T-helper 1 cell treated with Interleukin-12 subunit alpha and Interleukin-12 subunit beta and Interleukin-4 antibody, amounts not matched to agents 30 μg/mL and 1 μg/mL, for 36 hours (primary cell): Measurements from ENCODE around the gene GNAI2.
"Not testable (repeated sequence)": the region's sequence is repeated elsewhere in the genome, so short reads cannot be mapped to it uniquely, and the experiment has no call there.

ENCODE experiments used
- H3K27ac Mint-ChIP-seq: one replicate; pipeline ENCODE4 v1.8.0; 2021; ENCODE audit warnings: mild to moderate bottlenecking, mixed read lengths
- H3K27me3 Mint-ChIP-seq: one replicate; pipeline ENCODE4 v1.8.0; 2021; ENCODE audit warnings: low read depth, mixed read lengths
- H3K36me3 Mint-ChIP-seq: one replicate; pipeline ENCODE4 v1.8.0; 2021; ENCODE audit warnings: low read depth, mixed read lengths
- H3K4me1 Mint-ChIP-seq: one replicate; pipeline ENCODE4 v1.8.0; 2021; ENCODE audit warnings: low read depth, mixed read lengths
- H3K4me3 Mint-ChIP-seq: one replicate; pipeline ENCODE4 v1.8.0; 2021; ENCODE audit warnings: mild to moderate bottlenecking, moderate library complexity, mixed read lengths
- H3K9me3 Mint-ChIP-seq: one replicate; pipeline ENCODE4 v1.8.0; 2021; ENCODE audit warnings: mixed read lengths

Gene GNAI2

GRCh38 chr3:50201573-50202315, 34.3 kb upstream of the GNAI2 start:
- H3K27me3 Mint-ChIP-seq: peaks cover 40% of the 10 kb centered on the region
- no peaks in the 10 kb centered on the region for H3K36me3 Mint-ChIP-seq
- H3K4me1 Mint-ChIP-seq: no peaks in the 10 kb centered on the region
- H3K27ac Mint-ChIP-seq: no peak overlapping the region
- no peaks in the 10 kb centered on the region for H3K9me3 Mint-ChIP-seq
- no peak overlapping the region for H3K4me3 Mint-ChIP-seq

DNA sequence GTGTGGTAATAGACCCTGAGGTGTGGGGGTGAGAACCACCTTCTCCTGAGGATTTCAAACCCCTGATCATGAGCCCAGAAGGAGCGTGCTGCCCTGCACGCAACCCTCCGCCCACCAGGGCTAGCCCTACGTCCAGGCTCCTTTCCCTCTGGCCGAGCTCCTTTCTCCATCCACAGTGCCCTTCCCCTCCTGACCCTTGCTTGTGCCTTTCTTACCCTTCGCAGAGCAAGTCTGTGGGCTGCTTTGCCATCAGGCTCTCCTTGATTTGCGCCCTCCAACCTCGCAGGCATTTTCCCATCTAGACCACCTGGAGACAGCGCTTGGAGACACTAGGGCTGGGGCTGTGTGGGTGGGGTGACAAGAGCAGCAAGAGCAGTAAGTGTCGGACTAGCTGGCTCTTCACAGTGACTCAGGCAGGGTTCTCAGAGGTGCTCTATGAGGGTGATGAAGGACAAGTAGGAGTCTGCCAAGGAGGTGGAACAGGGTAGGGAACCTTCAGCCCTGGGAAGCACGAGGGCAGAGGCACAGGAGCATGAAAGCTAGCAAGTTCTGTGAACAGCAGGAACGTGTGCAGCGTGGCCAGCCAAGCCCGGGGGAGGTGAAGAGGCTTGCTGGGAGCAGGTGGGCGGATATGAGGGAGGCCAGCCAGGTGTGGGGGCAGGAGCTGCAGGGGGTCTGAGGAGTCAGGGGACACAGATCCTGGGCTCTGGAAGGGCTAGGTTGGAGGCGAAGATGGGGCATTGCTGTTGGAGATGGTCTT, 33.5 kb upstream of the GNAI2 start:
- Mint-ChIP-seq H3K27ac (no peak overlapping the region), H3K4me1 (no peaks in the 10 kb centered on the region), H3K9me3 (no peaks in the 10 kb centered on the region), H3K4me3 (no peak overlapping the region), H3K27me3 (peaks cover 43% of the 10 kb centered on the region), H3K36me3 (no peaks in the 10 kb centered on the region)

GRCh38 chr3:50203113-50203808, 32.7 kb upstream of the GNAI2 start:
- H3K9me3 Mint-ChIP-seq: no peaks in the 10 kb centered on the region
- H3K4me1 Mint-ChIP-seq: no peaks in the 10 kb centered on the region
- H3K27me3 Mint-ChIP-seq: peaks cover 44% of the 10 kb centered on the region
- no peak overlapping the region for H3K27ac Mint-ChIP-seq
- no peaks in the 10 kb centered on the region for H3K36me3 Mint-ChIP-seq
- no peak overlapping the region for H3K4me3 Mint-ChIP-seq

DNA sequence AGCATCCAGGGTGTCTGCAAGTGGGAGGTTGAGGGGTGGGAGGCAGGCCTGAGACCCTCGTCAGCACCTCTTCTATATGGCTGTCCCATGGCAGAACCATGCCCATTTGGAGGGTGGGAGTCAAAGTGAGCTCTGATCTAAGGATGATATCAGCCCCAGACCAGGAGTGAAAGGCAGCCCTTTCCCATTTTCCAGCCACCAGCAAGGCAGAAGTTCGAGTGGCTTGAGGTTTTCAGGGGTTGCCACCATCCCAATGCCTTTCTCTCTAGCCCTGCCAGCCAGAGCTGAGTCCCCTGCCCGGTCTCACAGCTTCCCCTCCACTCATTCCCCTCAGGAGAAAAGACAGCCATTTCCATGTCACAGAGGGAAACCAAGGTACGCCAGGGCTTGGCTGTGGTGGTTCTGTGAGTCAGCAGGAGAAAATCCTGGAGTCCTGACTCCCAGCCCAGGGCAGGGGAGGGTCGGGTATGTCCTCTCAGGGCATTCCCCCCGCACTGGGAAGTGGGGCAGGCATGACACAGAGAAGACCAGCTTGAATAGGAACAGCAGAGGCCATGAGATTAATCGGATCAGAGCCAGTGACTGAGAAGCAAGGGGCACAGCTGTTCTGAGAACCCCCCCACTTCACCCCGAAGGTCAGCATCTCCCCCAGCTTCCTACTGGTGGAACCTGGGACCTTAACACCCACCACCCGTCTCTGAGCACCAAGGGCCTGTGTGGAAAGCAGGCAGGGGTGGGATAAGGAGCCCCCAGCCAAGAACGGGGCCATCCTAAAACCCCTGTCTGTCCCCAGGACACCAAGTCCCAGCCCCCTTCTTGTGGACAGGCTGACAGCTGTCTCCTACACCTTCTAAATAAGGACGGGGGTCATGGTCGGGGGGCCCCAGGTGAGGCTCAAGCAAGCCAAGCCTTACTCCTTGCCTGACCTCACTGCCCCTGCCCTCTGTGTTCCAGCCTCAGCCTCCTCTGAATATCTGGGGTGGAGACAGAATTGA, 31.9 kb upstream of the GNAI2 start:
- Mint-ChIP-seq H3K27me3 (peaks cover 49% of the 10 kb centered on the region), H3K4me1 (no peaks in the 10 kb centered on the region), H3K36me3 (no peaks in the 10 kb centered on the region), H3K27ac (no peak overlapping the region), H3K9me3 (no peaks in the 10 kb centered on the region), H3K4me3 (no peak overlapping the region)

DNA sequence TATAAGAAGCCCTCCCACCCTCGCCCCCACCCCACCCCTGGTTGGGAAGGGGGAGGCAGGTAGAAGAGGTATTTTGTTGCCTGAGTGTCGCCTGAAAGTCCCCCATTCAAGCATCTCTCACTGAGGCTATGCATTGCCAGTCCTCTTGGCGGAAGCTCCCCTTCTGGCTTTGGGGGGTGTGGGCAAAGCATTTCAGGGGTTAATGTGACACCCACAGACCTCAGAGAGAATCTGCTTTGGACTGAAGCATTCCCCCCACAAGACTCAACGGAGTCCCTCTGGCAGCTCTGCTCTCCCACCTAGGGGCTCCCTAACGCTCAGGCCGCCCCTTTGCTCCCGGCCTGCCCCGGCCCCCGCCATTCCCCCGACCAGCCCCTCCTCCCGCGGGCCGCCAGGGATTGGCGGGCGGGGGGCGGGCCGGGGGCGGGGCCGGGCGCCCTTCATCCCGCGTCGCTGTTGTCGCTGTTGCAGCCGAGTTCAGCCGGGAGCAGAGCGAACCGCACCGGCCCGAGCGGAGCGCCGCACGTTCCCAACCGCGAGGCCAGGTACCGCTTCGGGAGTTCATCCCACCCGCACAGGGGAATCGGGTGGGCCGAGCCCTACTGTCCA, 31.1 kb upstream of the GNAI2 start, which contains the start of gene SLC38A3:
SLC38A3 (plus strand) TSS at position 468 of the 609 bp plus-strand sequence. CDS start 8,929 bp downstream, outside the sequence.
- no peaks in the 10 kb centered on the region for H3K4me1 Mint-ChIP-seq
- no peaks in the 10 kb centered on the region for H3K36me3 Mint-ChIP-seq
- no peak within 1 kb of the TSS for H3K4me3 Mint-ChIP-seq
- peaks cover 46% of the 10 kb centered on the region for H3K27me3 Mint-ChIP-seq
- H3K9me3 Mint-ChIP-seq: no peaks in the 10 kb centered on the region
- H3K27ac Mint-ChIP-seq: no peak within 1 kb of the TSS

DNA sequence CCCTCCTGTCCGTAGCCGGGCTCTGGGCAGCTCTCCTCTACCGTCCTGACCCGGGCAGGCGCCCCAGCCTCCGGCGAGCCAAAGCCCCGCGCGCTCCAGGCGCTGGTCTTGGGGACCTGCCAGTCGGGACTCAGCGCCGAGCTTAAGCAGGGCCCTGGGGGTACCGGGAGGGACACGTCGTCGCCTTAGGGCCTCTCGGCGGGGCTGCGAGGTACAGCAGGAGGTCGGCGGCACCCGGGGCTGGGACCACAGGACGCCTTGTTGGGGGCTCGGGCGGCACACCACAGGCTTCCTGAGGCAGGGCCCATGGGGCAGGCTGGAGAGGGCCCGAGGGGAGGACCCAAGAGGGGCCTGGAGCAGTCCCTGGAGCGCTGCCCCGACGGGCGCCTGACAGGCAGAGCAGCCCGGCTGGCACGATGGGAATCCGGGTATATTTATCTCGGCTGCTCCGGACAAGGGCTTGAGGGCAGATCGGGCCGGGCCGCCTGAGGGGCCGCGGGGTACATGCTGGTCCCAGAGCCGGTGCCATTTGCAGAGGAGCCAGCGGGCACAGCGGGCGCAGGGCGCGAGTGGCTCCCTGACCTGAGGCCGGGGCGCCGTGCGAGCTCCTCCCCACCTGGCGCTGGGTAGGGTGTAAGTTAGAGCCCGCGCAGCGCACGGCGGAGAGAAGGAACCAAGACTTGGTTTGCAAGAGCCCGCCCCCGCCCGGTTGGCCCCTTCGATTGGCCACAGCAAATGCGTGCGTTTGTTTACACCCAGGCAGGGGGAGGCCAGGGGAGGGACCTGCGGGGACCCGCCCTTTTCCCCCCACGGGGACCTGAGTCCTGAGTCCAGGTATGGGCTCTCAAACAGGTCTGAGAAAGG, 30.4 kb upstream of the GNAI2 start:
- Mint-ChIP-seq H3K27ac (no peak overlapping the region), H3K27me3 (peaks cover 46% of the 10 kb centered on the region), H3K4me1 (no peaks in the 10 kb centered on the region), H3K36me3 (no peaks in the 10 kb centered on the region), H3K9me3 (no peaks in the 10 kb centered on the region), H3K4me3 (no peak overlapping the region)

- no peak overlapping the region for H3K27ac Mint-ChIP-seq
- H3K27me3 Mint-ChIP-seq: peaks cover 42% of the 10 kb centered on the region
- no peaks in the 10 kb centered on the region for H3K9me3 Mint-ChIP-seq
- no peaks in the 10 kb centered on the region for H3K4me1 Mint-ChIP-seq
- H3K4me3 Mint-ChIP-seq: no peak overlapping the region
- no peaks in the 10 kb centered on the region for H3K36me3 Mint-ChIP-seq
Measured at GRCh38 chr3:50207359-50208042, 28.5 kb upstream of the GNAI2 start.

DNA sequence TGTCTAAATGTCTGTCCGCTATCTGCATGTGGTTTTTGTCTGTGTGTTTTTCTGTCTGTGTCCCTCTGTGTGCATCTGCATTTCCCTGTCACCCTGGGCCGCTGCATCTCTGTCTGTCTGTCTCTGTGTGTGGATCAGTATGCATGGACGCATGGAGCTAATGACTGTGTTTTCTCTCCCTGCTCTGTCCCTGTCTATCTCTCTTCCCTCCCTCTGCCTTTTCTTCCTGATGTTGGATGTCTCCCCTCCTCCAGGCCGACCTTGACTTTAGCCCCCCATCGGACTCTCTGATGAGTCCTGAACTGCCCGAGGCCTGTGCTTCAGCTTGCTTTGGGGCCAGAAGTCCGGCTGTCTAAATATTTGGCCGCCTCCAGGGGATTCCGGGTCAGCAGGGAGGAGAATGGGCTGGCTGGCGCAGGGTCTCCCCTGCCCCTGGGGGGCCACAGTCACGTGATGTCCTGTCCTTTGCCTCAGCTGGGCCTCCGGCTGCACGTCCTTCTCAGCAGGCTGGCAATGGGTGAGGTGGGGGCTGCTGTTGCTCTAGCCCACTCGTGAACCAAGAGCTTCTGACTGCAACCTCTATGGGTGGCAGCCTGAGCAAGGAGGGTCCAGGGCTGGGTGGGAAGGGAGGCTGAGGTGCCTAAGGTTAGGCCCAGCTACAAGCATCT, 27.2 kb upstream of the GNAI2 start:
- Mint-ChIP-seq H3K9me3 (no peaks in the 10 kb centered on the region), H3K4me1 (no peaks in the 10 kb centered on the region), H3K27me3 (peaks cover 33% of the 10 kb centered on the region), H3K36me3 (no peaks in the 10 kb centered on the region), H3K4me3 (no peak overlapping the region), H3K27ac (no peak overlapping the region)

DNA sequence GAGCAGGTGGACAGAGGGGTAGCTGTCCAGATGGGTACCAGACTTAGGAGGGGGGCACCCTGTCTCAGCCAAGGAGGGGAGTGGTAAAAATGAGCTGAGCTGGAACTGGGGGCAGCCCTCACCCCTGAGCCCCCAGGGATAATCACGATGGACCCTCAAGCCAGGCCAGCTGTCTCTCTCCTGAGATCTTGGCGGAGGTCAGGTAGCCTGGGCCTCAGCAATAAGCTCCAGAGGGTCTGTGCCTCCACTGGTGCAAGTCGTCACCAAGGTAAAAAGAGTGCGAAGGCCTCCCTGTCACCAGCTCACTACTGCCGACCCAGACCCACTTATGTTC, 25.9 kb upstream of the GNAI2 start:
- H3K27ac Mint-ChIP-seq: no peak overlapping the region
- no peaks in the 10 kb centered on the region for H3K9me3 Mint-ChIP-seq
- no peaks in the 10 kb centered on the region for H3K4me1 Mint-ChIP-seq
- H3K4me3 Mint-ChIP-seq: no peak overlapping the region
- H3K36me3 Mint-ChIP-seq: no peaks in the 10 kb centered on the region
- H3K27me3 Mint-ChIP-seq: peaks cover 27% of the 10 kb centered on the region

DNA sequence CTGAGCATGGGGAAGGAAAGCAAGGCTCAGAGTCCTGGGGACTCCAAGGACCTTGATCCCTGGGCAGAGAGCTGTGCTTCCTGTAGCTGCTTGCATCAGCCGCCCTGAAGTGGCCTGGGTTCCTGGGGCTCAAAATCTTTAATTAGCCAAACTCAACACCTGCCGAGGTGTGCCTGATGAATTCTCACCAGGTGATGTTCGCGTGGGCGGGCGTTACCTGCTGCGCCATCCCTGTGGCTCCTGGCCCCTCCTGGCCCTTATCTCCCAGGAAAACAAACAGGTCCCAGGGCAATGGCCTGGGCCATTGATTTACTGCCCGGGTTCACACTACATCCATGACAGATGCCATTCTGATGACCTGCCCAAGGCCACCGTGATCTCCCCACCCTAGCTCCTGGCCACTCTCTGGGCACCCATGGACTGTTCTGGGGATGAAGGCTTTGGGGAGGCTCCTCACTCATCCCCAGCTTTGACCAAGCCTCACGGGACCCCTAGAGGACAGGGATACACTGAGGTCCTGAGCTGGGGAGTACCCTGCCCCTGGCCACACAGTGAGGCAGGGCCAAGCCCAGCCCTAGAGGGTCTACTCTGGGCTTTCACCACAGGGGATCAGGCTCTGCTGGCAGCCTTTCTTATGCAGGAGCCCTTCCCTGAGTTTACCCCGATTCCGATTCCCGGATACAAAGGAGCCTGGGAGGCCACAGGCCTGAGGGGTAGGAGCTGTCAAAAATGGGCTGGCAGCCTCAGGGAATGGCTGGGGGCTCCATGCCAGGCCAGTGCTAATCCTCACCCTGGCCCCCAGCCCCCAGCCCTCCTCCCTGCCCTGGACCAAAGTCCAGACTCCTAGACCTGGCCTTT, 25.3 kb upstream of the GNAI2 start:
- Mint-ChIP-seq H3K27me3 (peaks cover 24% of the 10 kb centered on the region), H3K27ac (no peak overlapping the region), H3K4me1 (no peaks in the 10 kb centered on the region), H3K36me3 (no peaks in the 10 kb centered on the region), H3K9me3 (no peaks in the 10 kb centered on the region), H3K4me3 (no peak overlapping the region)

- H3K4me3 Mint-ChIP-seq, H3K36me3 Mint-ChIP-seq, H3K9me3 Mint-ChIP-seq, H3K27ac Mint-ChIP-seq, H3K4me1 Mint-ChIP-seq: not testable (repeated sequence)
- H3K27me3 Mint-ChIP-seq: peaks cover 21% of the 10 kb centered on the region
Measured at GRCh38 chr3:50211368-50211717, 24.7 kb upstream of the GNAI2 start.

DNA sequence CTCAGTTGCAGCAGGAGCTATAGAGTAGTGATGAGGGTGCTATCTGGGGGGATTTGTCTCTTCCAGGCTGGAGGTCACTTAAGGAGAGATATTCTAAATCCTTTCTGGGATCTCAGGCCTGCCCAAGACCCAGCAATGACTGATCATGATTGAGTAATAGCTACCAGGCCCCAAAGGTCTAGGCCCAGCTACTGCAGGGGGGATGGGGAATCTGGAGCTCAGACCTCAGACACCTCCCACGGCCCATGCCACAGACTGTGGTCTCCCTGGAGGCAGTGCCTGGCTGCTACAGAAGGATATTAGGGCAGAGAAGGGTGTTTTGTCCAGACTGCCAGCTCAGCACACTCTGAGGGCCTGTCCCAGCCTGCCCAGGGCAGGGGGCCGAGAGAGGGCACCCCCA, 24.1 kb upstream of the GNAI2 start:
- Mint-ChIP-seq H3K4me1 (no peaks in the 10 kb centered on the region), H3K27ac (no peak overlapping the region), H3K4me3 (no peak overlapping the region), H3K36me3 (no peaks in the 10 kb centered on the region), H3K27me3 (peaks cover 16% of the 10 kb centered on the region), H3K9me3 (no peaks in the 10 kb centered on the region)
